Activated B cell treated with CpG ODN at 0.5 μM for 24 hours (primary cell): ENCODE measurements around the gene TCFL5. TPM values are rescaled to one million over a fixed set of nuclear protein-coding genes. Genes with fewer than 3 reads are reported as not detected.

Experiments
- ATAC-seq: fragments of 200-7000 bp; cut with Tn5 transposase; one replicate; pipeline ENCODE4 v1.10.0; 2021; ENCODE audit warnings: low read depth, mild to moderate bottlenecking, moderate library complexity
- CTCF ChIA-PET: fragments of 350-600 bp; sonication (Branson Sonifier 250); formaldehyde crosslinking; loops from one replicate; lab custom pipeline; 2021; ENCODE audit warnings: antibody characterized with exemption; lab: Charles Lee
- POLR2A ChIA-PET: fragments of 350-600 bp; sonication (Branson Sonifier 250); formaldehyde crosslinking; loops from one replicate; lab custom pipeline; 2021; ENCODE audit warnings: antibody characterized with exemption; lab: Charles Lee
- DNase-seq: peaks from one replicate; pipeline ENCODE4 v3.0.0; 2022
- H3K27ac Mint-ChIP-seq: one replicate; pipeline ENCODE4 v1.8.0; 2020; ENCODE audit warnings: mixed read lengths
- H3K27me3 Mint-ChIP-seq: one replicate; pipeline ENCODE4 v1.8.0; 2021; ENCODE audit warnings: mixed read lengths
- H3K36me3 Mint-ChIP-seq: one replicate; pipeline ENCODE4 v1.8.0; 2021; ENCODE audit warnings: low read depth, mixed read lengths
- H3K4me1 Mint-ChIP-seq: one replicate; pipeline ENCODE4 v1.8.0; 2021; ENCODE audit warnings: mixed read lengths
- H3K4me3 Mint-ChIP-seq: one replicate; pipeline ENCODE4 v1.8.0; 2020; ENCODE audit warnings: mild to moderate bottlenecking, mixed read lengths
- H3K9me3 Mint-ChIP-seq: one replicate; pipeline ENCODE4 v1.8.0; 2020; ENCODE audit warnings: mixed read lengths
- CTCF ChIP-seq: fragments of 200-600 bp; IDR thresholded peaks from one replicate; pipeline ENCODE4 v1.8.0; 2022; ENCODE audit warnings: antibody characterized with exemption, mild to moderate bottlenecking
- intact Hi-C: fragments of 100-400 bp; cut with micrococcal nuclease; formaldehyde crosslinking; loops from one replicate; pipeline ENCODE4 v1.15.1; 2024
- total RNA-seq: library from RNA; stranded (reverse); gene quantifications from 2 replicates; pipeline ENCODE4 v1.2.3, GENCODE V29; 2022

TCFL5 gene
- total RNA-seq, 1 donor from 2014 or later, result 54.5 TPM

GRCh38 chr20:62899633-62900051 is 38.0 kb upstream of the TCFL5 start:
- ATAC-seq, result no peak
- Mint-ChIP-seq H3K27me3 (no peaks in the 10 kb centered on the region), H3K9me3 (no peaks in the 10 kb centered on the region), H3K4me1 (peaks cover 25% of the 10 kb centered on the region), H3K4me3 (no peak overlapping the region), H3K36me3 (peaks cover 53% of the 10 kb centered on the region), H3K27ac (peak overlapping the region; percentile 18)
- ChIA-PET POLR2A (interaction anchor here (1.2 to 1.4 kb wide), 2 partner anchors 49 to 80 kb away, joined by 3 read pairs; no protein-coding TSS in a partner anchor), CTCF (interaction anchor here (1.0 to 3.8 kb wide), 5 partner anchors 9 to 73 kb away, joined by 3 to 26 read pairs (median 4); no protein-coding TSS in a partner anchor)
- intact Hi-C loops, result loop anchor here (1.0 kb wide), 5 partner anchors 22 to 110 kb away; partner anchors contain the start of gene DIDO1
- DNase-seq, result no peak
- no peak for TF ChIP-seq CTCF

GRCh38 chr20:62898970-62899632 is 37.5 kb upstream of the TCFL5 start:
- ATAC-seq, result no peak
- intact Hi-C loops, result no loop called here
- Mint-ChIP-seq H3K4me3 (no peak overlapping the region), H3K9me3 (no peaks in the 10 kb centered on the region), H3K36me3 (peaks cover 52% of the 10 kb centered on the region), H3K27ac (no peak overlapping the region), H3K27me3 (no peaks in the 10 kb centered on the region), H3K4me1 (peaks cover 25% of the 10 kb centered on the region)
- ChIA-PET POLR2A (interaction anchor here (1.2 to 1.4 kb wide), 2 partner anchors 50 to 80 kb away, joined by 3 read pairs; no protein-coding TSS in a partner anchor), CTCF (interaction anchor here (1.1 to 3.8 kb wide), 6 partner anchors 8 to 110 kb away, joined by 3 to 26 read pairs (median 4); no protein-coding TSS in a partner anchor)
- no peak for TF ChIP-seq CTCF
- no peak for DNase-seq

GRCh38 chr20:62898093-62898964 is 36.7 kb upstream of the TCFL5 start:
- Mint-ChIP-seq H3K27me3 (no peaks in the 10 kb centered on the region), H3K4me3 (no peak overlapping the region), H3K9me3 (no peaks in the 10 kb centered on the region), H3K4me1 (peaks cover 25% of the 10 kb centered on the region), H3K36me3 (peaks cover 52% of the 10 kb centered on the region), H3K27ac (no peak overlapping the region)
- no peak for TF ChIP-seq CTCF
- ATAC-seq (no peak), DNase-seq (no peak)
- CTCF ChIA-PET, result interaction anchor here (1.2 to 2.5 kb wide), 3 partner anchors 11 to 111 kb away, joined by 3 to 8 read pairs (median 4); no protein-coding TSS in a partner anchor
- POLR2A ChIA-PET, result interaction anchor here (1.2 to 1.4 kb wide), 2 partner anchors 51 to 81 kb away, joined by 3 read pairs; no protein-coding TSS in a partner anchor
- intact Hi-C loops, result no loop called here

- no peak for TF ChIP-seq CTCF
- ChIA-PET CTCF (interaction anchor here (1.2 to 2.5 kb wide), 3 partner anchors 10 to 112 kb away, joined by 3 to 8 read pairs (median 4); no protein-coding TSS in a partner anchor), POLR2A (interaction anchor here (0.6 kb wide), 1 partner anchor 42 kb away, joined by 5 read pairs; no protein-coding TSS in a partner anchor)
- Mint-ChIP-seq H3K9me3 (no peaks in the 10 kb centered on the region), H3K4me3 (no peak overlapping the region), H3K36me3 (peaks cover 52% of the 10 kb centered on the region), H3K27ac (no peak overlapping the region), H3K27me3 (no peaks in the 10 kb centered on the region), H3K4me1 (peaks cover 25% of the 10 kb centered on the region)
- intact Hi-C loops, result no loop called here
- ATAC-seq (no peak), DNase-seq (no peak)
Measured at GRCh38 chr20:62897666-62898065, 36.0 kb upstream of the TCFL5 start.
